ENCODE data around the gene RAD9A.

Gene RAD9A

DNA sequence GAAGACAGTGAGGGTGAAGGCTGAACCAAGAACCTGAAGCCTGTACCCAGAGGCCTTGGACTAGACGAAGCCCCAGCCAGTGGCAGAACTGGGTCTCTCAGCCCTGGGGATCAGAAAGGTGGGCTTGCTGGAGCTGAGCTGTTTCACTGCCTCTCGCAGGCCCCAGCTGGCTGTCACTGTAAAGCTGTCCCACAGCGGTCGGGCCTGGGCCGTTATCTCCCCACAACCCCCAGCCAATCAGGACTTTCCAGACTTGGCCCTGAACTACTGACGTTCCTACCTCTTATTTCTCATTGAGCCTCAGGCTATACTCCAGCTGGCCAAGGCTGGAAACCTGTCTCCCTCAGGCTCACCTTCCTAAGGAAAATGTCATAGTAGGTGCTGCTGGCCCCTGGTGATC lies 5.8 kb downstream of the RAD9A start:
- Mint-ChIP-seq H3K36me3 (ENCODE audit: low read depth) (peaks cover 13% of the 10 kb centered on the region), H3K27me3 (ENCODE audit: low read depth, poor library complexity) (peaks cover 4% of the 10 kb centered on the region), H3K27ac (peak overlapping the region; percentile 90), H3K9me3 (no peaks in the 10 kb centered on the region), H3K4me1 (peaks cover 45% of the 10 kb centered on the region), H3K4me3 (no peak overlapping the region)
- TF ChIP-seq CTCF (IDR thresholded peaks at IDR 0.05), result no peak
- no peak for DNase-seq

DNA sequence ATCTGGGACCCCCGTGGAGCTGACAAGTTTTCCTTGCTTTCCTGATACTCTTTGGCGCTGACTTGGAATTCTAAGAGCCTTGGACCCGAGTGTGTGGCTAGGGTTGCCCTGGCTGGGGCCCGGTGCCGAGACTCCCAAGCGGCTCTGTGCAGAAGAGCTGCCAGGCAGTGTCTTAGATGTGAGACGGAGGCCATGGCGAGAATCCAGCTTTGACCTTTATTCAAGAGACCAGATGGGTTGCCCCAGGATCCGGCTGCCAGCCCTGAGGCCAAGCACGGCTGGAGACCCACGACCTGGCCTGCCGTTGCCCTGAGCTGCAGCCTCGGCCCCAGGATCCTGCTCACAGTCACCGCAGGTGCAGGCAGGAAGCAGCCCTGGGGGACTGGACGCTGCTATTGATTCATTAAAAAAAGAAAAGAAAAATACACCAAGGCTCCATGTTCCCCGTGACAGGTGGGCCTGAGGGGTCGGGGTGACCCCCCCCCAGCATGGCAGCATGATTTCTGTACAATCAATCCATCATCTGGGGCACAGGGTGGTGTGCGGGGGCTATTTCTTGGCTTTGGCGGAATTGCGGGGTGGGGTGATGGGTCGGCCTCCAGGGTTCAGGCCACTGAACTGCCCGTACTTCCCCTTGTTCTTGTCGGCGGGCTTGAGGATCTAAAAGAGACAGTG lies 6.3 kb downstream of the RAD9A start:
- Mint-ChIP-seq H3K27ac (peak overlapping the region; percentile 90), H3K4me1 (peaks cover 42% of the 10 kb centered on the region), H3K4me3 (no peak overlapping the region), H3K9me3 (no peaks in the 10 kb centered on the region), H3K27me3 (ENCODE audit: low read depth, poor library complexity) (no peaks in the 10 kb centered on the region), H3K36me3 (ENCODE audit: low read depth) (peaks cover 13% of the 10 kb centered on the region)
- no peak for TF ChIP-seq CTCF (IDR thresholded peaks at IDR 0.05)
- no peak for DNase-seq

GRCh38 chr11:67398661-67399563 lies 7.1 kb downstream of the RAD9A start:
- no peak for DNase-seq
- Mint-ChIP-seq H3K9me3 (no peaks in the 10 kb centered on the region), H3K36me3 (ENCODE audit: low read depth) (peaks cover 9% of the 10 kb centered on the region), H3K27ac (peak overlapping the region; percentile 83), H3K4me1 (peaks cover 45% of the 10 kb centered on the region), H3K27me3 (ENCODE audit: low read depth, poor library complexity) (no peaks in the 10 kb centered on the region), H3K4me3 (peak overlapping the region; percentile 58)
- no peak for TF ChIP-seq CTCF (IDR thresholded peaks at IDR 0.05)

DNA sequence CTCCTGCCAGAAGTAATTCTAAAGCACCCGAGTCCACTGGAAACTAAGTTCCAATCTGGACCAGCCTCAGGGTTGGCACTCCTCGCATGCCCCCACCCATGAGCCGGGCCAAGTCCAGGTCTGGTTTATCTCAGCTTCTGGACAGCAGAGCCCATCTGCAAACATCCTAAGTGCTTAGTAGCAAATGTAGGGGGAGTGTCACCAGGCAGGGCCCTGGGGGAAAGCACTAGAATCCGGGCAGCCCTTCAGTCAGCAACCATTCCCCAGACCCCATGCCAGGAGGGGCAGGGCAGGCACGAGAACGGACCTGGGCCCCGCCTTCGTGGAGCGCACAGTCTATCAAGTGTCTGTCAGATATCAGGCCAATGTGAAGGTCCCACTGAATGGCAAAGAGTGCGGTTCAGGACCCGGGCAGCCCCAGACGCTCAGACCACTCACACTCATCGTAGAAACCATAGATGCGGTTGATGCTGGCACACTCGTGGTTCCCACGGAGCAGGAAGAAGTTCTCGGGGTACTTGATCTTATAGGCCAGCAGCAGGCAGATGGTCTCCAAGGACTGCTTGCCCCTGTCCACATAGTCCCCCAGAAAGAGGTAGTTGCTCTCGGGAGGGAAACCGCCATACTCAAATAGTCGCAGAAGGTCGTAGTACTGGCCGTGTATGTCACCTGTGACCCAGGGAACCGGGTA lies 8.6 kb downstream of the RAD9A start:
- H3K27ac Mint-ChIP-seq, result no peak overlapping the region
- peaks cover 8% of the 10 kb centered on the region for H3K36me3 Mint-ChIP-seq (ENCODE audit: low read depth)
- no peaks in the 10 kb centered on the region for H3K9me3 Mint-ChIP-seq
- H3K27me3 Mint-ChIP-seq (ENCODE audit: low read depth, poor library complexity), result no peaks in the 10 kb centered on the region
- TF ChIP-seq CTCF (IDR thresholded peaks at IDR 0.05), result no peak
- H3K4me1 Mint-ChIP-seq, result peaks cover 50% of the 10 kb centered on the region
- peak overlapping the region; percentile 85 for H3K4me3 Mint-ChIP-seq
- no peak for DNase-seq

DNA sequence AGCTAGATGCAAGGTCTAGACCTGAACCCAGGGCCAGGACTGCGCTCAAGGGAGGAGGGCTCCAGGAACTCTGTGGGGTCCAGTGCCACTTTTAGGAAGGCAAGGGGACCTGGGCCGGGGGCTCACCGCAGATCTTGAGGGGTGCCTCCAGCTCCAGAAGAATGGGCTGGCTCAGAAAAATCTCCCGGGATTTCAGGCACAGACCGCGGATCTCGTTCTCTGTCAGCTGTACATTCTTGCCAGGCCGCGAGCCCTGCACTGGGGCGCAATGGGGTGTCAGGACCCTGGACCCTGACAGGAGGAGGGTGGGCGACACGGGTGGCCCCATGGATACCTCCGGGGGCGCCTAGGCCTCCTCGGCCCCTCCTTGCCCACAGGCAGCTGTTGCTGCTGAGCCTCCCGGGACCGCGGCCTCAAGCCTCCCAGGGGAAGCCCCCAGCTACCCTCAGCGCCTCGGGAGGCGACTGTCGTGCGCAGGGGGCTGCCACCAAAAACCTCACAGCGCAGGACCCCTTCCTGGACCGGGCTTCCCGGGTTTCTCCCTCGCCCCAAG lies 9.2 kb downstream of the RAD9A start:
- Mint-ChIP-seq H3K36me3 (ENCODE audit: low read depth) (peaks cover 8% of the 10 kb centered on the region), H3K27me3 (ENCODE audit: low read depth, poor library complexity) (no peaks in the 10 kb centered on the region), H3K9me3 (no peaks in the 10 kb centered on the region), H3K27ac (no peak overlapping the region), H3K4me1 (peaks cover 50% of the 10 kb centered on the region), H3K4me3 (peak overlapping the region; percentile 85)
- no peak for DNase-seq
- no peak for TF ChIP-seq CTCF (IDR thresholded peaks at IDR 0.05)

Measured in nephron progenitor cell (in vitro differentiated cells).